Esophagus muscularis mucosa (tissue), 3 donors: ENCODE measurements around the gene SLC30A10.

Experiments
- EP300 ChIP-seq: sonication (generic); formaldehyde crosslinking; IDR thresholded peaks from one replicate; pipeline ENCODE4 v1.6.1; 2017; ENCODE audit warnings: antibody characterized with exemption
- TF ChIP-seq, protein P1 (sequence below), 3 experiments: fragments of 200-600 bp in 2 of 3; fragments of 450-650 bp in 1 of 3; sonication (generic) in 2 of 3; IDR thresholded peaks; one replicate each; pipeline ENCODE4 v1.5.1; 2017 to 2019; ENCODE audit warnings: antibody characterized with exemption in 3 of 3, mild to moderate bottlenecking in 2 of 3, moderate library complexity in 1 of 3

- TF ChIP-seq EP300, result no peak
- TF ChIP-seq, protein P1, sequence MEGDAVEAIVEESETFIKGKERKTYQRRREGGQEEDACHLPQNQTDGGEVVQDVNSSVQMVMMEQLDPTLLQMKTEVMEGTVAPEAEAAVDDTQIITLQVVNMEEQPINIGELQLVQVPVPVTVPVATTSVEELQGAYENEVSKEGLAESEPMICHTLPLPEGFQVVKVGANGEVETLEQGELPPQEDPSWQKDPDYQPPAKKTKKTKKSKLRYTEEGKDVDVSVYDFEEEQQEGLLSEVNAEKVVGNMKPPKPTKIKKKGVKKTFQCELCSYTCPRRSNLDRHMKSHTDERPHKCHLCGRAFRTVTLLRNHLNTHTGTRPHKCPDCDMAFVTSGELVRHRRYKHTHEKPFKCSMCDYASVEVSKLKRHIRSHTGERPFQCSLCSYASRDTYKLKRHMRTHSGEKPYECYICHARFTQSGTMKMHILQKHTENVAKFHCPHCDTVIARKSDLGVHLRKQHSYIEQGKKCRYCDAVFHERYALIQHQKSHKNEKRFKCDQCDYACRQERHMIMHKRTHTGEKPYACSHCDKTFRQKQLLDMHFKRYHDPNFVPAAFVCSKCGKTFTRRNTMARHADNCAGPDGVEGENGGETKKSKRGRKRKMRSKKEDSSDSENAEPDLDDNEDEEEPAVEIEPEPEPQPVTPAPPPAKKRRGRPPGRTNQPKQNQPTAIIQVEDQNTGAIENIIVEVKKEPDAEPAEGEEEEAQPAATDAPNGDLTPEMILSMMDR (IDR thresholded peaks at IDR 0.05), result no peak
These were observed 28.2 kb downstream of the SLC30A10 start for GRCh38 chr1:219900201-219900600.
